ENCODE results near the gene PBX4. TPM values are rescaled to one million over a fixed set of nuclear protein-coding genes. Genes with fewer than 3 reads are reported as not detected.
"Not testable (repeated sequence)": the region's sequence is repeated elsewhere in the genome, so short reads cannot be mapped to it uniquely, and the experiment has no call there.

PBX4 gene
- total RNA-seq, 1 donor from 2014 or later: 0.82 TPM

- Mint-ChIP-seq H3K4me1 (ENCODE audit: unreplicated experiment) (peaks cover 2% of the 10 kb centered on the region), H3K4me3 (ENCODE audit: unreplicated experiment) (no peak overlapping the region), H3K27me3 (ENCODE audit: unreplicated experiment) (peaks cover 22% of the 10 kb centered on the region), H3K27ac (ENCODE audit: unreplicated experiment) (no peak overlapping the region), H3K9me3 (ENCODE audit: unreplicated experiment) (no peaks in the 10 kb centered on the region), H3K36me3 (ENCODE audit: low read depth, unreplicated experiment) (peaks cover 10% of the 10 kb centered on the region)
- TF ChIP-seq, protein P1, sequence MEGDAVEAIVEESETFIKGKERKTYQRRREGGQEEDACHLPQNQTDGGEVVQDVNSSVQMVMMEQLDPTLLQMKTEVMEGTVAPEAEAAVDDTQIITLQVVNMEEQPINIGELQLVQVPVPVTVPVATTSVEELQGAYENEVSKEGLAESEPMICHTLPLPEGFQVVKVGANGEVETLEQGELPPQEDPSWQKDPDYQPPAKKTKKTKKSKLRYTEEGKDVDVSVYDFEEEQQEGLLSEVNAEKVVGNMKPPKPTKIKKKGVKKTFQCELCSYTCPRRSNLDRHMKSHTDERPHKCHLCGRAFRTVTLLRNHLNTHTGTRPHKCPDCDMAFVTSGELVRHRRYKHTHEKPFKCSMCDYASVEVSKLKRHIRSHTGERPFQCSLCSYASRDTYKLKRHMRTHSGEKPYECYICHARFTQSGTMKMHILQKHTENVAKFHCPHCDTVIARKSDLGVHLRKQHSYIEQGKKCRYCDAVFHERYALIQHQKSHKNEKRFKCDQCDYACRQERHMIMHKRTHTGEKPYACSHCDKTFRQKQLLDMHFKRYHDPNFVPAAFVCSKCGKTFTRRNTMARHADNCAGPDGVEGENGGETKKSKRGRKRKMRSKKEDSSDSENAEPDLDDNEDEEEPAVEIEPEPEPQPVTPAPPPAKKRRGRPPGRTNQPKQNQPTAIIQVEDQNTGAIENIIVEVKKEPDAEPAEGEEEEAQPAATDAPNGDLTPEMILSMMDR (IDR thresholded peaks at IDR 0.05; ENCODE audit: unreplicated experiment): no peak
- DNase-seq (ENCODE audit: low spot score): no peak
Observed at GRCh38 chr19:19619849-19620210, 1.3 kb upstream of the PBX4 start.

DNA sequence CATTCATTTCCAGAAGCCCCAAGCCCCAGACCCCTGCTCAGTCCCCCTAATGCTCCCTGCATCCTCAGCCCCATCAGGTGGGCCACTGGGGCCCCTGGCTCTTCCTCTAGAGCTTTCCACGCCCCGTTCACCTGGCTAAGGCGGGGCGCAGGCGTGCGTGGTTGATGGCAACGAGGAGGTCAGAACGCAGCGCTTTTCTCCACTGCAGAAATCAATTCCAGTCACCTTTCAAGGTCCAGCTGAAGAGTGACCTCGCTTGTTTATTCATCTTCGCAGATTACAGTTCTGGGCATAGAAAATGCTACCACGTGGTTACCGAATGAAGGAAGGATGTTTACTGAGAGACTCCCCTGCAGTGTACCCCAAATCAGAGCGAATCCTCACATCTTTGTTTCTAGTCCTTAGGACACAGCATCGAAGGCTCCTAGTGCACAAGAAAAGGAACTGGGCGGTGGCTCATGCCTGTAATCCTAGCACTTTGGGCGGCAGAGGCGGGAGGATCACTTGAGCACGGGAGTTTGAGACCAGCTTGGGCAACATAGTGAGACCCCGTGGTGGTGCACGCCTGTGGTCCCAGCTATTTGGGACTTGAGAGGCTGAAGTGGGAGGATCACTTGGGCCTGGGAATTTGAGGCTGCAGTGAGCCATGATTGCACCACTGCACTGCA is 828 bp upstream of the PBX4 start:
- DNase-seq (ENCODE audit: low spot score): no peak
- Mint-ChIP-seq H3K27me3 (ENCODE audit: unreplicated experiment) (peaks cover 22% of the 10 kb centered on the region), H3K36me3 (ENCODE audit: low read depth, unreplicated experiment) (peaks cover 10% of the 10 kb centered on the region), H3K4me1 (ENCODE audit: unreplicated experiment) (peaks cover 2% of the 10 kb centered on the region), H3K4me3 (ENCODE audit: unreplicated experiment) (no peak overlapping the region), H3K27ac (ENCODE audit: unreplicated experiment) (peak overlapping the region; percentile 30), H3K9me3 (ENCODE audit: unreplicated experiment) (no peaks in the 10 kb centered on the region)
- TF ChIP-seq, protein P1 (IDR thresholded peaks at IDR 0.05; ENCODE audit: unreplicated experiment): no peak

GRCh38 chr19:19615086-19615485 is 3.4 kb downstream of the PBX4 start:
- no peak overlapping the region for H3K4me3 Mint-ChIP-seq (ENCODE audit: unreplicated experiment)
- no peak overlapping the region for H3K27ac Mint-ChIP-seq (ENCODE audit: unreplicated experiment)

GRCh38 chr19:19613506-19613905 is 5.0 kb downstream of the PBX4 start:
- no peaks in the 10 kb centered on the region for H3K9me3 Mint-ChIP-seq (ENCODE audit: unreplicated experiment)
- no peak overlapping the region for H3K4me3 Mint-ChIP-seq (ENCODE audit: unreplicated experiment)
- H3K4me1 Mint-ChIP-seq (ENCODE audit: unreplicated experiment): peaks cover 2% of the 10 kb centered on the region
- H3K27me3 Mint-ChIP-seq (ENCODE audit: unreplicated experiment): peaks cover 15% of the 10 kb centered on the region
- peaks cover 7% of the 10 kb centered on the region for H3K36me3 Mint-ChIP-seq (ENCODE audit: low read depth, unreplicated experiment)
- no peak overlapping the region for H3K27ac Mint-ChIP-seq (ENCODE audit: unreplicated experiment)
- no peak for DNase-seq (ENCODE audit: low spot score)
- TF ChIP-seq, protein P1 (IDR thresholded peaks at IDR 0.05; ENCODE audit: unreplicated experiment): no peak

More at GRCh38 chr19:19615086-19615485, 3.4 kb downstream of the PBX4 start:
- no peak for DNase-seq (ENCODE audit: low spot score)
- no peaks in the 10 kb centered on the region for H3K9me3 Mint-ChIP-seq (ENCODE audit: unreplicated experiment)
- peaks cover 2% of the 10 kb centered on the region for H3K4me1 Mint-ChIP-seq (ENCODE audit: unreplicated experiment)
- peaks cover 7% of the 10 kb centered on the region for H3K36me3 Mint-ChIP-seq (ENCODE audit: low read depth, unreplicated experiment)
- TF ChIP-seq, protein P1 (IDR thresholded peaks at IDR 0.05; ENCODE audit: unreplicated experiment): no peak
- H3K27me3 Mint-ChIP-seq (ENCODE audit: unreplicated experiment): peaks cover 22% of the 10 kb centered on the region

- Mint-ChIP-seq H3K27ac (ENCODE audit: unreplicated experiment) (no peak overlapping the region), H3K36me3 (ENCODE audit: low read depth, unreplicated experiment) (no peaks in the 10 kb centered on the region), H3K4me1 (ENCODE audit: unreplicated experiment) (peaks cover 3% of the 10 kb centered on the region), H3K4me3 (ENCODE audit: unreplicated experiment) (no peak overlapping the region), H3K27me3 (ENCODE audit: unreplicated experiment) (peaks cover 2% of the 10 kb centered on the region), H3K9me3 (ENCODE audit: unreplicated experiment) (no peaks in the 10 kb centered on the region)
- DNase-seq (ENCODE audit: low spot score): no peak
- TF ChIP-seq, protein P1 (IDR thresholded peaks at IDR 0.05; ENCODE audit: unreplicated experiment): no peak
Observed at GRCh38 chr19:19610376-19611202, 7.9 kb downstream of the PBX4 start.

GRCh38 chr19:19606686-19607085 is 11.8 kb downstream of the PBX4 start:
- H3K27ac Mint-ChIP-seq (ENCODE audit: unreplicated experiment); DNase-seq (ENCODE audit: low spot score); H3K4me1 Mint-ChIP-seq (ENCODE audit: unreplicated experiment); H3K27me3 Mint-ChIP-seq (ENCODE audit: unreplicated experiment); H3K9me3 Mint-ChIP-seq (ENCODE audit: unreplicated experiment); H3K36me3 Mint-ChIP-seq (ENCODE audit: low read depth, unreplicated experiment); H3K4me3 Mint-ChIP-seq (ENCODE audit: unreplicated experiment): not testable (repeated sequence)

Data from endothelial cell (in vitro differentiated cells).